Liver (tissue), 9 donors: ENCODE results near the gene SMOC1. TPM values are rescaled to one million over a fixed set of nuclear protein-coding genes. Genes with fewer than 3 reads are reported as not detected.

Experiments
- DNase-seq: peaks from one replicate; pipeline ENCODE4 v3.0.0-alpha.2; 2017; ENCODE audit warnings: low spot score
- H3K27ac ChIP-seq, 2 donors: one replicate each; pipeline ENCODE4 v1.7.0; 2013; ENCODE audit warnings: inconsistent platforms in 2 of 2, low read length in 2 of 2, control low read depth in 1 of 2, low read depth in 1 of 2, mild to moderate bottlenecking in 1 of 2
- H3K27me3 ChIP-seq, 4 donors: one replicate each; pipeline versions ENCODE4 v1.6.1 to v1.7.0; 2013; ENCODE audit warnings: low read length in 3 of 4, inconsistent platforms in 1 of 4, mild to moderate bottlenecking in 1 of 4, moderate library complexity in 1 of 4; ENCODE audit not compliant: control insufficient read depth in 4 of 4, insufficient read depth in 4 of 4
- H3K36me3 ChIP-seq, 4 donors: one replicate each; pipeline versions ENCODE4 v1.6.1 to v1.7.0; 2013; ENCODE audit warnings: low read length in 3 of 4, mild to moderate bottlenecking in 3 of 4, low read depth in 1 of 4, moderate library complexity in 1 of 4; ENCODE audit not compliant: control insufficient read depth in 4 of 4, insufficient read depth in 3 of 4
- H3K4me1 ChIP-seq, 4 donors: one replicate each; pipeline versions ENCODE4 v1.6.1 to v1.7.0; 2013; ENCODE audit warnings: low read length in 3 of 4, mild to moderate bottlenecking in 3 of 4, moderate library complexity in 1 of 4; ENCODE audit not compliant: control insufficient read depth in 4 of 4, insufficient read depth in 4 of 4
- H3K4me3 ChIP-seq, 3 donors: one replicate each; pipeline versions ENCODE4 v1.6.1 to v1.7.0; 2013; ENCODE audit warnings: low read length in 3 of 3, control low read depth in 1 of 3, low read depth in 1 of 3, mild to moderate bottlenecking in 1 of 3
- H3K9ac ChIP-seq, 2 donors: one replicate each; pipeline ENCODE4 v1.7.0; 2013; ENCODE audit warnings: low read length in 2 of 2, mild to moderate bottlenecking in 2 of 2, moderate library complexity in 2 of 2, control low read depth in 1 of 2, low read depth in 1 of 2
- H3K9me3 ChIP-seq, 4 donors: one replicate each; pipeline versions ENCODE4 v1.6.1 to v1.7.0; 2013; ENCODE audit warnings: low read length in 3 of 4; ENCODE audit not compliant: control insufficient read depth in 4 of 4
- CTCF ChIP-seq: fragments of 150-350 bp; IDR thresholded peaks from 2 replicates; pipeline ENCODE4 v1.5.1; 2017; ENCODE audit warnings: improper control_type of control experiment, low read depth, low read length; ENCODE audit not compliant: missing input control
- EGR1 ChIP-seq, 2 donors: IDR thresholded peaks; 2 replicates each; pipeline ENCODE4 v1.6.1; 2016 to 2018; ENCODE audit warnings: antibody characterized with exemption in 2 of 2, low read depth in 2 of 2
- FOXA1 ChIP-seq: IDR thresholded peaks from 2 replicates; pipeline ENCODE4 v1.6.1; 2016; ENCODE audit warnings: antibody characterized with exemption
- FOXA2 ChIP-seq: IDR thresholded peaks from 2 replicates; pipeline ENCODE4 v1.6.1; 2016; ENCODE audit warnings: antibody characterized with exemption
- GABPA ChIP-seq, 2 donors: IDR thresholded peaks in 1 of 2; conservative IDR thresholded peaks in 1 of 2; 2 replicates each; pipeline ENCODE4 v1.6.1; 2016; ENCODE audit warnings: antibody characterized with exemption in 2 of 2, mild to moderate bottlenecking in 1 of 2, moderate library complexity in 1 of 2
- HNF4A ChIP-seq, 2 donors: conservative IDR thresholded peaks; 2 replicates each; pipeline ENCODE4 v1.6.1; 2016; ENCODE audit warnings: antibody characterized with exemption in 2 of 2, mild to moderate bottlenecking in 2 of 2
- HNF4G ChIP-seq: IDR thresholded peaks from 2 replicates; pipeline ENCODE4 v1.6.1; 2016; ENCODE audit warnings: antibody characterized with exemption
- JUND ChIP-seq, 2 donors: IDR thresholded peaks; 2 replicates each; pipeline ENCODE4 v1.6.1; 2016; ENCODE audit warnings: antibody characterized with exemption in 2 of 2
- NR2F2 ChIP-seq: IDR thresholded peaks from 2 replicates; pipeline ENCODE4 v1.6.1; 2016; ENCODE audit warnings: antibody characterized with exemption
- RAD21 ChIP-seq, 2 donors: IDR thresholded peaks; 2 replicates each; pipeline ENCODE4 v1.6.1; 2016; ENCODE audit warnings: antibody characterized with exemption in 2 of 2, mild to moderate bottlenecking in 2 of 2
- REST ChIP-seq: IDR thresholded peaks from 2 replicates; pipeline ENCODE4 v1.6.1; 2016; ENCODE audit warnings: antibody characterized with exemption, mild to moderate bottlenecking
- RXRA ChIP-seq, 2 donors: IDR thresholded peaks; 2 replicates each; pipeline ENCODE4 v1.6.1; 2017 to 2018; ENCODE audit warnings: antibody characterized with exemption in 2 of 2, mild to moderate bottlenecking in 1 of 2
- SP1 ChIP-seq: IDR thresholded peaks from 2 replicates; pipeline ENCODE4 v1.6.1; 2018; ENCODE audit warnings: antibody characterized with exemption, mild to moderate bottlenecking
- TAF1 ChIP-seq: conservative IDR thresholded peaks from 2 replicates; pipeline ENCODE4 v1.6.1; 2016; ENCODE audit warnings: antibody characterized with exemption, mild to moderate bottlenecking
- YY1 ChIP-seq: IDR thresholded peaks from 2 replicates; pipeline ENCODE4 v1.6.1; 2016; ENCODE audit warnings: antibody characterized with exemption, mild to moderate bottlenecking
- ZBTB33 ChIP-seq: IDR thresholded peaks from 2 replicates; pipeline ENCODE4 v1.6.1; 2016; ENCODE audit warnings: antibody characterized with exemption
- WGBS: extraction: QIAGEN DNeasy Blood & Tissue Kit; methylation state at CpG from one replicate; pipeline ENCODE4 v1.1.7; 2013; 5-methylcytosine and 5-hydroxymethylcytosine counted together
- polyA plus RNA-seq, 2 donors: library from polyadenylated mRNA; stranded (reverse) in 1 of 2; unstranded in 1 of 2; fragments of 200-250 nt in 1 of 2; fragments of >200 nt in 1 of 2; fragmentation: Nextera tagmentation in 1 of 2; extraction: Ambion mirVana in 1 of 2; gene quantifications; one replicate each; pipeline versions ENCODE4 v1.2.1 to v1.2.3, GENCODE V29; 2013 to 2015
- total RNA-seq, 2 donors: library from RNA; depleted of rRNA; stranded (reverse); fragments of >200 nt; gene quantifications; one replicate each; pipeline ENCODE4 v1.2.3, GENCODE V29; 2014
- TF ChIP-seq, protein P1 (sequence below): IDR thresholded peaks from 2 replicates; pipeline ENCODE4 v1.6.1; 2016; ENCODE audit warnings: antibody characterized with exemption
- TF ChIP-seq, protein P2 (sequence below): IDR thresholded peaks from 2 replicates; pipeline ENCODE4 v1.6.1; 2016; ENCODE audit warnings: antibody characterized with exemption
- donor health status: healthy.
- donor health status: healthy.
- donor health status: healthy.
- donor health status: healthy.
- donor health status: healthy.

Gene SMOC1
- total and polyA plus RNA-seq, 4 donors, result 11.2 to 43.7 (median 27.4) TPM

GRCh38 chr14:69876848-69877306 lies 2.3 kb upstream of the SMOC1 start (continued):
- TF ChIP-seq, protein P1, sequence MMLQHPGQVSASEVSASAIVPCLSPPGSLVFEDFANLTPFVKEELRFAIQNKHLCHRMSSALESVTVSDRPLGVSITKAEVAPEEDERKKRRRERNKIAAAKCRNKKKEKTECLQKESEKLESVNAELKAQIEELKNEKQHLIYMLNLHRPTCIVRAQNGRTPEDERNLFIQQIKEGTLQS, result no peak
- peak; percentile 69 for TF ChIP-seq YY1
- TF ChIP-seq GABPA (IDR thresholded peaks at IDR 0.05 in 1 of 2, conservative IDR thresholded peaks at IDR 0.05 in 1 of 2), result peak; percentile 14 to 70
- TF ChIP-seq EGR1 (IDR thresholded peaks at IDR 0.05; ENCODE audit: low read depth in 2 of 2), result peak; percentile 39 to 77
- TF ChIP-seq JUND (IDR thresholded peaks at IDR 0.05), result peak; percentile 20 to 72
- TF ChIP-seq HNF4A (conservative IDR thresholded peaks at IDR 0.05), result peak; percentile 81 to 88

GRCh38 chr14:69877492-69877891 lies 1.7 kb upstream of the SMOC1 start:
- DNase-seq, result no peak
- Histone ChIP-seq H3K36me3 (no peaks in the 10 kb centered on the region), H3K9me3 (no peaks in the 10 kb centered on the region), H3K27me3 (no peaks in the 10 kb centered on the region), H3K27ac (peak overlapping the region; percentile 76 to 77), H3K4me3 (no peak overlapping the region), H3K9ac (no peak overlapping the region), H3K4me1 (peaks cover 9 to 54% (median 46%) of the 10 kb centered on the region in 4 donors)
- 30% methylated on average over 2 of the region's 2 CpGs for WGBS
- no peak for TF ChIP-seq SP1
- no peak for TF ChIP-seq FOXA2
- TF ChIP-seq NR2F2, result no peak
- no peak for TF ChIP-seq JUND (IDR thresholded peaks at IDR 0.05)
- TF ChIP-seq RXRA (IDR thresholded peaks at IDR 0.05), result no peak
- TF ChIP-seq, protein P1, result no peak
- TF ChIP-seq YY1, result no peak
- no peak for TF ChIP-seq REST
- peak; percentile 56 for TF ChIP-seq CTCF
- TF ChIP-seq TAF1, result no peak
- no peak for TF ChIP-seq HNF4A (conservative IDR thresholded peaks at IDR 0.05)
- TF ChIP-seq ZBTB33, result no peak
- TF ChIP-seq, protein P2, sequence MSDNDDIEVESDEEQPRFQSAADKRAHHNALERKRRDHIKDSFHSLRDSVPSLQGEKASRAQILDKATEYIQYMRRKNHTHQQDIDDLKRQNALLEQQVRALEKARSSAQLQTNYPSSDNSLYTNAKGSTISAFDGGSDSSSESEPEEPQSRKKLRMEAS, result no peak
- TF ChIP-seq EGR1 (IDR thresholded peaks at IDR 0.05; ENCODE audit: low read depth in 2 of 2), result no peak
- no peak for TF ChIP-seq GABPA (IDR thresholded peaks at IDR 0.05 in 1 of 2, conservative IDR thresholded peaks at IDR 0.05 in 1 of 2)
- peak; percentile 77 to 85 for TF ChIP-seq RAD21 (IDR thresholded peaks at IDR 0.05)
- TF ChIP-seq HNF4G, result peak; percentile 27
- TF ChIP-seq FOXA1, result no peak
